Measurements from ENCODE around the gene ELL. TPM values are rescaled to one million over a fixed set of nuclear protein-coding genes. Genes with fewer than 3 reads are reported as not detected.

Gene ELL
- total RNA-seq, 3 donors from 2014 or later (not counting 1 experiment from before 2014, with no cell fraction given) = 61.1 to 64.3 (median 63.8) TPM

GRCh38 chr19:18533058-18533457, 11.2 kb upstream of the ELL start:
- ATAC-seq = no peak

GRCh38 chr19:18532168-18532890, 10.5 kb upstream of the ELL start:
- no peaks in the 10 kb centered on the region for H3K27me3 ChIP-seq (ENCODE audit: control insufficient read depth, insufficient read depth, low read length)
- H3K27me3 Mint-ChIP-seq (ENCODE audit: low read depth in 2 of 2) = no peaks in the 10 kb centered on the region
- ATAC-seq = no peak
- 97% methylated on average over 22 of the region's 22 CpGs for WGBS (ENCODE audit: insufficient coverage)
- no peak overlapping the region for H3K27ac ChIP-seq (ENCODE audit: low read length)
- H3K9me3 Mint-ChIP-seq = no peaks in the 10 kb centered on the region
- H3K4me3 Mint-ChIP-seq = no peak overlapping the region
- TF ChIP-seq CTCF (IDR thresholded peaks at IDR 0.05) = no peak
- no peaks in the 10 kb centered on the region for H3K4me1 ChIP-seq (ENCODE audit: control insufficient read depth, insufficient read depth, low read length)
- no peak overlapping the region for H3K4me3 ChIP-seq (ENCODE audit: low read length)
- no peak for DNase-seq
- intact Hi-C loops (cut with micrococcal nuclease) = no loop called here
- H3K9me3 ChIP-seq (ENCODE audit: control insufficient read depth, insufficient read depth, low read length) = no peaks in the 10 kb centered on the region
- peaks cover 0 to 5% of the 10 kb centered on the region in 2 donors for H3K4me1 Mint-ChIP-seq
- H3K27ac Mint-ChIP-seq = peak overlapping the region in 1 of 2 donors; percentile 66
- H3K36me3 Mint-ChIP-seq = no peaks in the 10 kb centered on the region
- peaks cover 34% of the 10 kb centered on the region for H3K36me3 ChIP-seq (ENCODE audit: control insufficient read depth, insufficient read depth, low read length)

More at GRCh38 chr19:18533058-18533457, 11.2 kb upstream of the ELL start:
- WGBS (ENCODE audit: insufficient coverage) = 97% methylated on average over 4 of the region's 4 CpGs
- no peaks in the 10 kb centered on the region for H3K36me3 Mint-ChIP-seq
- Histone ChIP-seq H3K27me3 (ENCODE audit: control insufficient read depth, insufficient read depth, low read length) (no peaks in the 10 kb centered on the region), H3K4me1 (ENCODE audit: control insufficient read depth, insufficient read depth, low read length) (no peaks in the 10 kb centered on the region), H3K27ac (ENCODE audit: low read length) (no peak overlapping the region), H3K36me3 (ENCODE audit: control insufficient read depth, insufficient read depth, low read length) (peaks cover 35% of the 10 kb centered on the region), H3K4me3 (ENCODE audit: low read length) (no peak overlapping the region), H3K9me3 (ENCODE audit: control insufficient read depth, insufficient read depth, low read length) (no peaks in the 10 kb centered on the region)
- TF ChIP-seq CTCF (IDR thresholded peaks at IDR 0.05) = no peak
- DNase-seq = no peak
- intact Hi-C loops (cut with micrococcal nuclease) = no loop called here
- no peak overlapping the region for H3K27ac Mint-ChIP-seq
- peaks cover 0 to 5% of the 10 kb centered on the region in 2 donors for H3K4me1 Mint-ChIP-seq
- no peaks in the 10 kb centered on the region for H3K9me3 Mint-ChIP-seq
- H3K4me3 Mint-ChIP-seq = no peak overlapping the region
- H3K27me3 Mint-ChIP-seq (ENCODE audit: low read depth in 2 of 2) = no peaks in the 10 kb centered on the region

- Histone ChIP-seq H3K4me3 (ENCODE audit: low read length) (no peak overlapping the region), H3K27me3 (ENCODE audit: control insufficient read depth, insufficient read depth, low read length) (no peaks in the 10 kb centered on the region), H3K36me3 (ENCODE audit: control insufficient read depth, insufficient read depth, low read length) (peaks cover 27% of the 10 kb centered on the region), H3K4me1 (ENCODE audit: control insufficient read depth, insufficient read depth, low read length) (no peaks in the 10 kb centered on the region), H3K27ac (ENCODE audit: low read length) (no peak overlapping the region), H3K9me3 (ENCODE audit: control insufficient read depth, insufficient read depth, low read length) (no peaks in the 10 kb centered on the region)
- Mint-ChIP-seq H3K27me3 (ENCODE audit: low read depth in 2 of 2) (no peaks in the 10 kb centered on the region), H3K4me3 (no peak overlapping the region), H3K9me3 (no peaks in the 10 kb centered on the region), H3K36me3 (no peaks in the 10 kb centered on the region), H3K4me1 (peaks cover 0 to 1% of the 10 kb centered on the region in 2 donors), H3K27ac (no peak overlapping the region)
- ATAC-seq (no peak), DNase-seq (no peak)
- no peak for TF ChIP-seq CTCF (IDR thresholded peaks at IDR 0.05)
- 96% methylated on average over 9 of the region's 9 CpGs for WGBS (ENCODE audit: insufficient coverage)
- intact Hi-C loops (cut with micrococcal nuclease) = no loop called here
Observed at GRCh38 chr19:18531485-18531884, 9.6 kb upstream of the ELL start.

- intact Hi-C loops (cut with micrococcal nuclease) = no loop called here
- ATAC-seq (no peak), DNase-seq (no peak)
- H3K36me3 Mint-ChIP-seq = no peaks in the 10 kb centered on the region
- no peaks in the 10 kb centered on the region for H3K27me3 Mint-ChIP-seq (ENCODE audit: low read depth in 2 of 2)
- Histone ChIP-seq H3K36me3 (ENCODE audit: control insufficient read depth, insufficient read depth, low read length) (peaks cover 19% of the 10 kb centered on the region), H3K9me3 (ENCODE audit: control insufficient read depth, insufficient read depth, low read length) (no peaks in the 10 kb centered on the region), H3K27ac (ENCODE audit: low read length) (no peak overlapping the region), H3K4me3 (ENCODE audit: low read length) (no peak overlapping the region), H3K4me1 (ENCODE audit: control insufficient read depth, insufficient read depth, low read length) (no peaks in the 10 kb centered on the region), H3K27me3 (ENCODE audit: control insufficient read depth, insufficient read depth, low read length) (no peaks in the 10 kb centered on the region)
- H3K9me3 Mint-ChIP-seq = no peaks in the 10 kb centered on the region
- no peak overlapping the region for H3K27ac Mint-ChIP-seq
- no peaks in the 10 kb centered on the region for H3K4me1 Mint-ChIP-seq
- no peak for TF ChIP-seq CTCF (IDR thresholded peaks at IDR 0.05)
- H3K4me3 Mint-ChIP-seq = no peak overlapping the region
- 95% methylated on average over 7 of the region's 7 CpGs for WGBS (ENCODE audit: insufficient coverage)
Observed at GRCh38 chr19:18529782-18530181, 7.9 kb upstream of the ELL start.

All from natural killer cell (primary cell).